ENCODE results near the gene CATSPER3.
"Not testable (repeated sequence)": the region's sequence is repeated elsewhere in the genome, so short reads cannot be mapped to it uniquely, and the experiment has no call there.

The CATSPER3 gene

DNA sequence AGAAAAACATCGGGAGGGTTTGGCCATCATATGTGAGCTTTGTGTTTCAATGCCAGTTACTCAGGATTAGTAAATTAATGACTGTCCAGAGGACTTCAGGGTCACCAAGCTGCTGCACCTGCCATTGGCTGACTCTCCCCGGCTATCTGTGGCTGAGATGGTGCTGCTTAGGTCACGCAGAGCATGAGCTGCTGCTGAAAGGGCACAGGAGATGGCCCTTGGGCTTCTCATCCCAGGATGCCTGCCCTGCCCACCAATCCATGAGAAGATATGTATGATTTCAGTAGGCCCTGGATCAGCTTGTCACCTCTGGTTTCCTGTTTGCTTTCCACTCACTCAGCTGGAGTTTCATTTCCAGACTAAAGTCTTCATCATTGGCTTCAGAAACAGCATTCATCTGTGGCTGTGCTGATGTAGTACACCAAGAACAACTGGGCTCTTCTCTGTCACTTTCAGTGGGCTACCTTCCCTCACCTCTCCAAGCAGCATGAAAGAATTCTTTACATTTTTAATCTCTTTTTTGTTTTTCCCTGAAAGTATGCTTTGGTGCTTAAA, 2.4 kb upstream of the CATSPER3 start:
- DNase-seq: no peak
- in situ Hi-C loops (cut with HindIII; ENCODE audit: low pct_ligation_motif_present, low pct_unique_long_range_greater_than_20kb, low sequenced_read_pairs): no loop called here

DNA sequence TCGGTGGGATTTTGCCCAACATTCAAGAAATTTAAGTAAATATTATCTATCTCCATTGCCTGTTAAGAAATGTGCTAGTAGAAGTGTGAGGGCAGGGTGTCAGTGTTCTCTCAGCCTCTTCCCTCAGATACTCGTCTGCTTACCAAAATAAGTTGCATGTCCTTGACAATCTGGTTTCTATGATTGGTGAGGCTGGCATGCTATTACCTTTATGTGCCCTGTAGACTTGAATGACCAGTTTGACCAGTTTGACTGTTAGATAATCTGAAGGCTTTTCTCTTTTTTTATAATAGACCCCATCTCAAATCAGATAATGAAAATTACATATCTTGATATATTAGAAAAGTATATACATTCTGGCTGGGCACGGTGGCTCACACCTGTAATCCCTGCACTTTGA, 348 bp downstream of the CATSPER3 start:
- in situ Hi-C loops (cut with HindIII; ENCODE audit: low pct_ligation_motif_present, low pct_unique_long_range_greater_than_20kb, low sequenced_read_pairs): no loop called here
- no peak for DNase-seq

DNA sequence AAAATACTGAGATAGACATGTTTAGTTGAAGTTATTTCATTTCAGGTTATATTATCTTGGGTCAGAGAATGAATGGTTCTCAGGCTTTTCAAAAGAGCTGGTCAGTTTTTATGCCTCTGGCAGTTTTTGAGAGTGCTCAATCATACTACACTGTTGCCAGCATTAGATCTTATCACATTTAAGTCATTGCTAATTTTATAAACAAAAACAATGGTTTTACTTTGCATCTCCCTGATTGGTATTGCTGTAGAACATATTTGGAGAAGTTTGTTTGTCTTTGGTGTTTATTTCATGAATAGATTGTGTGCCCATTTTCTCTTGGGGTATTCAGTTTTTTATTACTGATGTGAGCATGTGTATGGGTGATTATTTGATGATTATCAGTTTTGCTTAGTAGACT, 1.5 kb downstream of the CATSPER3 start:
- DNase-seq: no peak
- in situ Hi-C loops (cut with HindIII; ENCODE audit: low pct_ligation_motif_present, low pct_unique_long_range_greater_than_20kb, low sequenced_read_pairs): no loop called here

DNA sequence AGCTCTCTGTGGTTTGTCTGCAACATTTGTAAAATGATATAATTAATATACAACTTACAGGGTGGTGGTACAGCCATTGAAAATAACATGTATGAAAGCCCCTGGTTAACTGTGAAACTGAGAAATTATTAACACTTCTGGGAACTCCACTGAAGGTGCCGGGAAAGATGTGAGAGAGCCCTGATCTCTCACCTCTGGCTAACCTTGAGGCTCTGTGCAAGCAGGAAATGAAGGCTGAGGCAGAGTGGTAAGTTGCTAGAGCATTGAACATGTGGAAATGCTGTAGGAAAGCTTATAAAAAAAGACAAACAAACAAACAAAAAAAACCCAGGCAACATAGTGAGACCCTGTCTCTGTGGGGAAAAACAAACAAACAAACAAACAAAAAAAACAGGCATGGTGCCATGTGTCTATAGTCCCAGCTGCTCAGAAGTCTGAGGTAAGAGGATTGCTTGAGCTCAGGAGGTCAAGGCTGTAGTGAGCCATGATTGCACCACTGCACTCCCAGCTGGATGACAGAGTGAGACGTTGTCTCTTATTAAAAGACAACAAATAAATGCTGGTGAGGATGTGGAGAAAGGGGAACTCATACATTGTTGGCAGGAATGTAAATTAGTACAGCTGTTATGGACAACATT, 7.5 kb downstream of the CATSPER3 start:
- no peak for DNase-seq
- in situ Hi-C loops (cut with HindIII; ENCODE audit: low pct_ligation_motif_present, low pct_unique_long_range_greater_than_20kb, low sequenced_read_pairs): no loop called here

DNA sequence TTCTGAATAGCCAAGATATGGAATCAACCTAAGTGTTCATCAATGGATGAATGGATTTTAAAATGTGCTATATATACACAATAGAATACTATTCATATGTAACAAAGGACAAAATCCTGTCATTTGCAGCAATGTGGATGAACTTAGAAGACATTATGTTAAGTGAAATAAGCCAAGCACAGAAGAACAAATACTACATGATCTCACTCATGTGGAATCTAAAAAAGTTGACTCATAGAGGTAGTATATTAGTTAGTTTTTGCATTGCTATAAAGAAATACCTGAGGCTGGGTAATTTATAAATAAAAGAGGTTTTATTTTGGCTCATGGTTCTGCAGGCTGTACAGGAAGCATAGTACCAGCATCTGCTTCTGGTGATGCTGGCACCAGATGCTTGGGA, 8.1 kb downstream of the CATSPER3 start:
- in situ Hi-C loops (cut with HindIII; ENCODE audit: low pct_ligation_motif_present, low pct_unique_long_range_greater_than_20kb, low sequenced_read_pairs): no loop called here
- no peak for DNase-seq

DNA sequence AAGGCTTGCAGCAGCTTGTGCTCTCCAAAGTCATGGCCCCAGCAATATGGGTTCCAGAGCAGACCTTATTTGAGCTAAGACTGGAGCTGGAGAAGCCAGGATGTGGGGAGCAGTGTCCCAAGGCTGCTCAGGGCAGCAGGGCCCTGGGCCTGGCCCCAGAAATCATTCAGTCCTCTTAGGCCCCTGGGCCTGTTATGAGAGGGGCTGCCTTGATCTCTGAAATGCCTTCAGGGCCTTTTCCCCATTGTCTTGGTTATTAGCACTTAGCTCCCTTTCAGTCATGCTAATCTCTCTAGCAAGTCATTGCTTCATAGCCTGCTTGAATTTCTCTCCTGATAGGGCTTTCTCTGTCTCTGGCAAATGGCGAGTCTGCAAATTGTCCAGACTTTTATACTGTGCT, 9.1 kb downstream of the CATSPER3 start:
- no peak for DNase-seq
- in situ Hi-C loops (cut with HindIII; ENCODE audit: low pct_ligation_motif_present, low pct_unique_long_range_greater_than_20kb, low sequenced_read_pairs): no loop called here

DNA sequence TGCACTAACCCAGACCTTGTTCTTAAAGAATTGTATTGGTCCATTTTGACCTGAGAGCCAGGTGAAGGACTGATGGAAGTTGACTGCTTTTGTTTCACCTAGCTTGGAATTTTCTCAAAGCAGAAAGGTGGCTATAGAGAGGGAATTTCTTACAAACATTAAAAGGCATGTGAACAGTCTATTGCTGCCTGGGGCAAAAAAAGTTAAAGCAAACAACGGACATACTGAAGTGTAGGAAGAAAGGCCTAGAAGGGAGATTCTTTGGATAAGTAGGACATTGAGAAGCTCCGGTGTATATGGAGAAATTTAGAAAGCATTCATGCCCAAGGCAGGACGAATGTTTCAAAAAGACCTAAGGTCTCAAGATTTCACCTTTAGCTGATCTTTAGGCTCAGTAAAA, 11.7 kb downstream of the CATSPER3 start:
- in situ Hi-C loops (cut with HindIII; ENCODE audit: low pct_ligation_motif_present, low pct_unique_long_range_greater_than_20kb, low sequenced_read_pairs): no loop called here

DNA sequence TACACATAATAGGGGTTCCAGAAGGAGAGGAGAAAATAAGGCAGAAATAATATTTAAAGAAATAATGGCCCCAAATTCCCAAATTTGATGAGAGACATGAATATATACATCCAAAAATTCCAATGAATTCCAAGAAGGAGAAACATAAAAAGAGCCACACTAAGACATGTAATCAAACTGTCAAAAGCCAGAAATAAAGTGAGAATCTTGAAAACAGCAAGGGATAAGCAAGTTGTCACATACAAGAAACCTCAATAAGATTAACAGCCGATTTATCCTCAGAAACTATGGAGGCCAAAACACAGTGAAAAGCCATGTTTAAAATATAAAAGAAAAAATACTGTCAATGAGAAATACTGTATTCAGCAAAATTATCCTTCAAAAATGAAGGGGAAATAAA, 14.5 kb downstream of the CATSPER3 start:
- in situ Hi-C loops (cut with HindIII; ENCODE audit: low pct_ligation_motif_present, low pct_unique_long_range_greater_than_20kb, low sequenced_read_pairs): no loop called here
- peak; percentile 3 for DNase-seq

More for the DNA sequence above, 11.7 kb downstream of the CATSPER3 start:
- no peak for DNase-seq

DNA sequence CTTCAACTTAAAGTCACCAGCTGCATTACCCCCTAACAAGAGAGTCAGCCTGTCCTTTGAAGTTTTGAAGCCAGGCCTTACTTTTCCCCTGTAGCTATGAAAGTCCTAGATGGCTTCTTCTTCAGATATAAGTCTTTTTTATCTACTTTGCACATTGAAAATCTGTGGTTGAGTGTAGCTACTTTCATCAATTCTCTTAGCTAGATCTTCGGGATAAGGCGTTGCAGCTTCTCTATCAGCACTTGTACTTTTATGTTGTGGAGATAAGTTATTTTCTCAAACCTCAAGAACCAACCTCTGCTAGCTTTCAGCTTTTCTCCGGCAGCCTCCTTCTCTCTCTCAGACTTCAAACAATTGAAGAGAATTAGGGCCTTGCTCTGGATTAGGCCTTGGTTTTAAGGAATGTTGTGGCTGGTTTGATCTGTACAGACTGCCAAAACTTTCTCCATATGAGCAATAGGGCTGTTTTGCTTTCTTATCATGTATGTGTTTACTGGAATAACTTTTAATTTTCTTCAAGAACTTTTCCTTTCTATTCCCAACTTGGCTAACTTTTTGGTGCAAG, 21.6 kb downstream of the CATSPER3 start:
- in situ Hi-C loops (cut with HindIII; ENCODE audit: low pct_ligation_motif_present, low pct_unique_long_range_greater_than_20kb, low sequenced_read_pairs): no loop called here
- DNase-seq: no peak

DNA sequence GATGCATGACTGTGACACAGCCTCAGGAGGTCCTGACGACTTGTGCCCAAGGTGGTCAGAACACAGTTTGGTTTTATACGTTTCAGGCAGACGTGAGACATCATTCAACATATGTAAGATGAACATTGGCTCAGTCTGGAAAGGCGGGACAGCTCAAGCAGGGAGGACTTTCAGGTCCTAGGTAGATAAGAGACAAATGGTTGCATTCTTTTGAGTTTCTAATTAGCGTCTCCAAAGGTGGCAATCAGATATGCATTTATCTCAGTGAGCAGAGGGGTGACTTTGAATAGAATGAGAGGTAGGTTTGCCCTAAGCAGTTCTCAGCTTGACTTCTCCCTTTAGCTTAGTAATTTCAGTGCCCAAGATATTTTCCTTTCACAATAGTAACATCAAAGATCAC, 22.5 kb downstream of the CATSPER3 start:
- in situ Hi-C loops (cut with HindIII; ENCODE audit: low pct_ligation_motif_present, low pct_unique_long_range_greater_than_20kb, low sequenced_read_pairs); DNase-seq: not testable (repeated sequence)

DNA sequence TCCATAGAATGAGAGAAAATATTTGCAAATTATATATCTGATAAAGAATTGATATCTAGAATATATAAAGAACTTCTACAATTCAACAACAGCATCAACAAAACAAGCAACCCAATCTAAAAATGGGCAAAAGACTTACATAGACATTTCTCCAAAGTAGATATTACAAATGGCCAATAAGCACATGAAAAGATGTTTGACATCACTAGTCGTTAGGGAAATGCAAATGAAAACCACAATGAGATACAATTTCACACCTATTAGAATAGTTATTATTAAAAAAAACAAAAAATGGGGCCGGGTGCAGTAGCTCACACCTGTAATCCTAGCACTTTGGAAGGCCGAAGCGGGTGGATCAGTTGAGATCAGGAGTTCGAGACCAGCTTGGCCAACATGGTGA, 24.4 kb downstream of the CATSPER3 start:
- no peak for DNase-seq
- in situ Hi-C loops (cut with HindIII; ENCODE audit: low pct_ligation_motif_present, low pct_unique_long_range_greater_than_20kb, low sequenced_read_pairs): no loop called here

- in situ Hi-C loops (cut with HindIII; ENCODE audit: low pct_ligation_motif_present, low pct_unique_long_range_greater_than_20kb, low sequenced_read_pairs): no loop called here
- no peak for DNase-seq
Observed at GRCh38 chr5:134993161-134993560, 25.5 kb downstream of the CATSPER3 start.

DNA sequence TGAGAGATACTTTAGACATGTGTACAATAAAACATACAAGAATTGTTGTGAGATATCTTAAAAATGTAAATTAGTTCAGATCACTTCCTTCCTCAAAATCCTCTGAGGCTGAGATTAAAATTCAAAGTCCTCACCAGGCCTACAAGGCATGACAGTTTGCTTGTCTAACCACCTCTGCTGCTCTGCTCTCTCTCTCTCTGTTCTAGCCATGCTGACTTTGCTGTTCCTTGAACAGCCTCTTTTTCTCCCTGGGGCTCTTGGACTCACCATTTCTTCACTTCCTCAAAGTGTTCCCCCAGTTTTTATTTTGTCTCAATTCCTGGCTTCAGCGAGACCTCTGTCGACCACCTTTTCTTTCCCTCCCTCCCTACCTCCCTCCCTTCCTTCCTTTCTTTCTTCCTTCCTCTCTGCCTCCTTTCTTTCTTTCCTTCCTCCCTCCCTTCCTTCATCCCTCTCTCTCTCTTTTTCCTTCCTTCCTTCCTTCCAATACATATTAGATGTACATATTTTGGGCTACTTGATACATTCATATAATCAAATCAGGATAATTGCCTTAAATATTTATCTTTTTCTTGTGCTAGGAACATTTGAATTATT, 27.0 kb downstream of the CATSPER3 start:
- in situ Hi-C loops (cut with HindIII; ENCODE audit: low pct_ligation_motif_present, low pct_unique_long_range_greater_than_20kb, low sequenced_read_pairs): no loop called here
- DNase-seq: no peak

- DNase-seq: no peak
- in situ Hi-C loops (cut with HindIII; ENCODE audit: low pct_ligation_motif_present, low pct_unique_long_range_greater_than_20kb, low sequenced_read_pairs): no loop called here
Observed at GRCh38 chr5:134995850-134996402, 28.2 kb downstream of the CATSPER3 start.

- in situ Hi-C loops (cut with HindIII; ENCODE audit: low pct_ligation_motif_present, low pct_unique_long_range_greater_than_20kb, low sequenced_read_pairs): no loop called here
Observed at GRCh38 chr5:134997015-134997414, 29.3 kb downstream of the CATSPER3 start.

DNA sequence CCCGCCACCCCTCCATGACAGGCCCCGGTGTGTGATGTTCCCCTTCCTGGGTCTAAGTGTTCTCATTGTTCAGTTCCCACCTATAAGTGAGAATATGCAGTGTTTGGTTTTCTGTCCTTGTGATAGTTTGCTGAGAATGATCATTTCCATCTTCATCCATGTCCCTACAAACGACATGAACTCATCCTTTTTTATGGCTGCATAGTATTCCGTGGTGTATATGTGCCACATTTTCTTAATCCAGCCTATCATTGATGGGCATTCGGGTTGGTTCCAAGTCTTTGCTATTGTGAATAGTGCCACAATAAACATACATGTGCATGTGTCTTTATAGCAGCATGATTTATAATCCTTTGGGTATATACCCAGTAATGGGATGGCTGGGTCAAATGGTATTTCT, 30.4 kb downstream of the CATSPER3 start:
- in situ Hi-C loops (cut with HindIII; ENCODE audit: low pct_ligation_motif_present, low pct_unique_long_range_greater_than_20kb, low sequenced_read_pairs); DNase-seq: not testable (repeated sequence)

More at GRCh38 chr5:134997015-134997414, 29.3 kb downstream of the CATSPER3 start:
- no peak for DNase-seq

- DNase-seq: no peak
- in situ Hi-C loops (cut with HindIII; ENCODE audit: low pct_ligation_motif_present, low pct_unique_long_range_greater_than_20kb, low sequenced_read_pairs): no loop called here
Observed at GRCh38 chr5:135004376-135004775, 36.7 kb downstream of the CATSPER3 start.

GRCh38 chr5:135005076-135005475, 37.4 kb downstream of the CATSPER3 start:
- DNase-seq: no peak
- in situ Hi-C loops (cut with HindIII; ENCODE audit: low pct_ligation_motif_present, low pct_unique_long_range_greater_than_20kb, low sequenced_read_pairs): no loop called here

DNA sequence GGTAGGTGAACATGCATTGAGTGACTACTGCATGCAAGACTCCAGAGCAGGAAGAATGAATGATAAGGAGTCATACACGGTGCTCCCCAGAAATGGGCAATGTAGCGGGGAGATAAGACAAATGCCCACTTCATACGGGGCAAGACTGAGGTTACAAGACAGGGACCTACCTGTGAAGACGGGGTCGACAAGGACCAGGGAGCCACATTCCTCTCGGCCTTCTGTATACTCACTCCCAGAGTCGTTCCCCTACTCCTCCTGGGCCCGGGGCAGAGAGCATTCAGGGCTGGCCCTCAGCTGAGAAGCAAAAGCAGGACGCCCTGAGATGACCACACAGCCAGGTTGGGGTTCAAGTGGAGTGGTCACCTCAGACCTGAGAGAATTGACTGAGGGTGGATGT, 39.6 kb downstream of the CATSPER3 start:
- DNase-seq: no peak
- in situ Hi-C loops (cut with HindIII; ENCODE audit: low pct_ligation_motif_present, low pct_unique_long_range_greater_than_20kb, low sequenced_read_pairs): no loop called here
